GM23338 (cell line): Measurements from ENCODE around the gene OTOA. TPM values are rescaled to one million over a fixed set of nuclear protein-coding genes. Genes with fewer than 3 reads are reported as not detected.
"Not testable (repeated sequence)": the region's sequence is repeated elsewhere in the genome, so short reads cannot be mapped to it uniquely, and the experiment has no call there.

Experiments
- ATAC-seq: fragments of 200-7000 bp; cut with Tn5 transposase; 3 replicates; pipeline ENCODE4 v1.9.1; 2020
- DNase-seq: peaks from one replicate; pipeline ENCODE4 v3.0.0-alpha.2; 2015; ENCODE audit warnings: low spot score
- H2AFZ ChIP-seq: fragments of 200-600 bp; sonication (generic); 2 replicates; pipeline ENCODE4 v1.8.0; 2016; ENCODE audit warnings: antibody characterized with exemption, mild to moderate bottlenecking, moderate library complexity
- H3F3A ChIP-seq: fragments of 200-600 bp; sonication (generic); replicated peaks from 2 replicates; pipeline ENCODE4 v1.8.0; 2017; ENCODE audit warnings: antibody characterized with exemption, mixed run types, low read depth
- H3K27ac ChIP-seq: fragments of 200-600 bp; sonication (generic); 2 replicates; pipeline ENCODE4 v1.6.1; 2016; ENCODE audit warnings: low read depth
- H3K27me3 ChIP-seq: fragments of 200-600 bp; sonication (generic); 2 replicates; pipeline ENCODE4 v1.8.0; 2016; ENCODE audit warnings: mild to moderate bottlenecking, mixed run types, moderate library complexity; ENCODE audit not compliant: insufficient read depth
- H3K36me3 ChIP-seq: fragments of 200-600 bp; sonication (generic); 2 replicates; pipeline ENCODE4 v1.8.0; 2016; ENCODE audit warnings: mild to moderate bottlenecking; ENCODE audit not compliant: insufficient read depth
- H3K4me1 ChIP-seq: fragments of 200-600 bp; sonication (generic); 2 replicates; pipeline ENCODE4 v1.8.0; 2016; ENCODE audit warnings: mild to moderate bottlenecking, moderate library complexity; ENCODE audit not compliant: insufficient read depth
- H3K4me2 ChIP-seq: fragments of 200-600 bp; sonication (generic); 2 replicates; pipeline ENCODE4 v1.7.1; 2017; ENCODE audit warnings: mixed run types
- H3K4me3 ChIP-seq: fragments of 200-600 bp; sonication (generic); 2 replicates; pipeline ENCODE4 v1.6.1; 2016; ENCODE audit warnings: mixed run types
- H3K79me2 ChIP-seq: fragments of 200-600 bp; sonication (generic); replicated peaks from 2 replicates; pipeline ENCODE4 v1.8.0; 2017; ENCODE audit warnings: mild to moderate bottlenecking; ENCODE audit not compliant: insufficient read depth
- H3K9me2 ChIP-seq: fragments of 200-600 bp; sonication (generic); 2 replicates; pipeline ENCODE4 v1.8.0; 2017; ENCODE audit not compliant: insufficient read depth
- H4K20me1 ChIP-seq: fragments of 200-600 bp; sonication (generic); replicated peaks from 2 replicates; pipeline ENCODE4 v1.8.0; 2017; ENCODE audit warnings: mild to moderate bottlenecking; ENCODE audit not compliant: insufficient read depth
- H3K27ac Mint-ChIP-seq: 2 replicates; pipeline ENCODE4 v1.8.0; 2020; ENCODE audit warnings: inconsistent platforms, mild to moderate bottlenecking, moderate library complexity, mixed read lengths
- H3K27me3 Mint-ChIP-seq: 3 replicates; pipeline ENCODE4 v1.8.0; 2022; ENCODE audit warnings: low read depth, mild to moderate bottlenecking, moderate library complexity, mixed read lengths, inconsistent platforms; ENCODE audit not compliant: insufficient read depth, poor library complexity
- H3K36me3 Mint-ChIP-seq: 3 replicates; pipeline ENCODE4 v1.8.0; 2021; ENCODE audit warnings: low read depth, mild to moderate bottlenecking, inconsistent platforms, moderate library complexity, mixed read lengths
- H3K4me1 Mint-ChIP-seq: 3 replicates; pipeline ENCODE4 v1.8.0; 2020; ENCODE audit warnings: mild to moderate bottlenecking, inconsistent platforms, mixed read lengths
- H3K4me3 Mint-ChIP-seq: 3 replicates; pipeline ENCODE4 v1.8.0; 2021; ENCODE audit warnings: moderate library complexity, mild to moderate bottlenecking, inconsistent platforms, mixed read lengths
- H3K9me3 Mint-ChIP-seq: 3 replicates; pipeline ENCODE4 v1.8.0; 2020; ENCODE audit warnings: moderate library complexity, mild to moderate bottlenecking, inconsistent platforms, mixed read lengths
- EZH2 ChIP-seq: fragments of 200-600 bp; sonication (generic); IDR thresholded peaks from one replicate; pipeline ENCODE4 v1.8.0; 2017; ENCODE audit warnings: antibody characterized with exemption, mild to moderate bottlenecking, low read depth; ENCODE audit not compliant: unreplicated experiment
- EZH2phosphoT487 ChIP-seq: fragments of 200-600 bp; sonication (generic); IDR thresholded peaks from one replicate; pipeline ENCODE4 v1.8.1; 2018; ENCODE audit warnings: antibody characterized with exemption; ENCODE audit not compliant: unreplicated experiment
- NANOG ChIP-seq: IDR thresholded peaks from 2 replicates; pipeline ENCODE4 v1.6.1; 2016; ENCODE audit warnings: antibody characterized with exemption, borderline replicate concordance
- ZNF114 ChIP-seq: fragments of 250-450 bp; sonication (Bioruptor Pico); IDR thresholded peaks from 2 replicates; pipeline ENCODE4 v1.5.0; 2020; ENCODE audit warnings: mild to moderate bottlenecking, moderate library complexity
- ZNF462 ChIP-seq: fragments of 250-450 bp; sonication (Bioruptor Pico); IDR thresholded peaks from 2 replicates; pipeline ENCODE4 v1.5.0; 2020; ENCODE audit warnings: mild to moderate bottlenecking, moderate library complexity
- polyA plus RNA-seq: library from polyadenylated mRNA; unstranded; fragments of >200 nt; fragmentation: Nextera tagmentation; extraction: Ambion mirVana; gene quantifications from 2 replicates; pipeline ENCODE4 v1.2.1, GENCODE V29; 2016
- total RNA-seq: library from RNA; depleted of rRNA; stranded (reverse); fragments of >200 nt; shearing (Covaris generic); gene quantifications from 2 replicates; pipeline ENCODE4 v1.2.3, GENCODE V29; 2014
- TF ChIP-seq, protein P1 (sequence below), 2 experiments: fragments of 200-600 bp in 1 of 2; sonication (generic) in 1 of 2; conservative IDR thresholded peaks; 2 replicates each; pipeline versions ENCODE4 v1.5.1 to v1.6.1; 2016 to 2017; ENCODE audit warnings: antibody characterized with exemption in 2 of 2, low read depth in 2 of 2, mild to moderate bottlenecking in 2 of 2, moderate library complexity in 1 of 2
- TF ChIP-seq, protein P2 (sequence below): IDR thresholded peaks from 2 replicates; pipeline ENCODE4 v1.6.1; 2016; ENCODE audit warnings: antibody characterized with exemption

The OTOA gene
- total and polyA plus RNA-seq, 2 experiments from 2014 or later = 0.16 to 0.17 TPM

- TF ChIP-seq EZH2phosphoT487 (no peak), EZH2 (no peak), ZNF114 (CRISPR knock-in tag) (no peak), NANOG (no peak), ZNF462 (no peak)
- TF ChIP-seq, protein P1, sequence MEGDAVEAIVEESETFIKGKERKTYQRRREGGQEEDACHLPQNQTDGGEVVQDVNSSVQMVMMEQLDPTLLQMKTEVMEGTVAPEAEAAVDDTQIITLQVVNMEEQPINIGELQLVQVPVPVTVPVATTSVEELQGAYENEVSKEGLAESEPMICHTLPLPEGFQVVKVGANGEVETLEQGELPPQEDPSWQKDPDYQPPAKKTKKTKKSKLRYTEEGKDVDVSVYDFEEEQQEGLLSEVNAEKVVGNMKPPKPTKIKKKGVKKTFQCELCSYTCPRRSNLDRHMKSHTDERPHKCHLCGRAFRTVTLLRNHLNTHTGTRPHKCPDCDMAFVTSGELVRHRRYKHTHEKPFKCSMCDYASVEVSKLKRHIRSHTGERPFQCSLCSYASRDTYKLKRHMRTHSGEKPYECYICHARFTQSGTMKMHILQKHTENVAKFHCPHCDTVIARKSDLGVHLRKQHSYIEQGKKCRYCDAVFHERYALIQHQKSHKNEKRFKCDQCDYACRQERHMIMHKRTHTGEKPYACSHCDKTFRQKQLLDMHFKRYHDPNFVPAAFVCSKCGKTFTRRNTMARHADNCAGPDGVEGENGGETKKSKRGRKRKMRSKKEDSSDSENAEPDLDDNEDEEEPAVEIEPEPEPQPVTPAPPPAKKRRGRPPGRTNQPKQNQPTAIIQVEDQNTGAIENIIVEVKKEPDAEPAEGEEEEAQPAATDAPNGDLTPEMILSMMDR (conservative IDR thresholded peaks at IDR 0.05; ENCODE audit: low read depth in 2 of 2) = no peak
- TF ChIP-seq, protein P2, sequence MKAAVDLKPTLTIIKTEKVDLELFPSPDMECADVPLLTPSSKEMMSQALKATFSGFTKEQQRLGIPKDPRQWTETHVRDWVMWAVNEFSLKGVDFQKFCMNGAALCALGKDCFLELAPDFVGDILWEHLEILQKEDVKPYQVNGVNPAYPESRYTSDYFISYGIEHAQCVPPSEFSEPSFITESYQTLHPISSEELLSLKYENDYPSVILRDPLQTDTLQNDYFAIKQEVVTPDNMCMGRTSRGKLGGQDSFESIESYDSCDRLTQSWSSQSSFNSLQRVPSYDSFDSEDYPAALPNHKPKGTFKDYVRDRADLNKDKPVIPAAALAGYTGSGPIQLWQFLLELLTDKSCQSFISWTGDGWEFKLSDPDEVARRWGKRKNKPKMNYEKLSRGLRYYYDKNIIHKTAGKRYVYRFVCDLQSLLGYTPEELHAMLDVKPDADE = no peak
- H3K4me1 ChIP-seq = no peaks in the 10 kb centered on the region
- H3K27ac ChIP-seq = no peak overlapping the region
- no peaks in the 10 kb centered on the region for H3K9me2 ChIP-seq
- ATAC-seq (no peak), DNase-seq (no peak)
- peaks cover 9% of the 10 kb centered on the region for H3K36me3 ChIP-seq
- Mint-ChIP-seq H3K27ac (no peak overlapping the region), H3K27me3 (no peaks in the 10 kb centered on the region), H3K36me3 (peaks cover 69% of the 10 kb centered on the region), H3K4me1 (peaks cover 5% of the 10 kb centered on the region; the same call in 2 of the 3 replicates), H3K4me3 (no peak overlapping the region), H3K9me3 (peaks cover 11% of the 10 kb centered on the region; the same call in 2 of the 3 replicates)
- H3K4me3 ChIP-seq = no peak overlapping the region
- no peak overlapping the region for H2AFZ ChIP-seq
- no peaks in the 10 kb centered on the region for H3K79me2 ChIP-seq
- H3K27me3 ChIP-seq = no peaks in the 10 kb centered on the region
- H4K20me1 ChIP-seq = peaks cover 3% of the 10 kb centered on the region; the same call in 1 of the 2 replicates
- H3F3A ChIP-seq = no peaks in the 10 kb centered on the region
- H3K4me2 ChIP-seq = no peak overlapping the region
These were observed 35.0 kb upstream of the OTOA start for GRCh38 chr16:21628772-21629171.

DNA sequence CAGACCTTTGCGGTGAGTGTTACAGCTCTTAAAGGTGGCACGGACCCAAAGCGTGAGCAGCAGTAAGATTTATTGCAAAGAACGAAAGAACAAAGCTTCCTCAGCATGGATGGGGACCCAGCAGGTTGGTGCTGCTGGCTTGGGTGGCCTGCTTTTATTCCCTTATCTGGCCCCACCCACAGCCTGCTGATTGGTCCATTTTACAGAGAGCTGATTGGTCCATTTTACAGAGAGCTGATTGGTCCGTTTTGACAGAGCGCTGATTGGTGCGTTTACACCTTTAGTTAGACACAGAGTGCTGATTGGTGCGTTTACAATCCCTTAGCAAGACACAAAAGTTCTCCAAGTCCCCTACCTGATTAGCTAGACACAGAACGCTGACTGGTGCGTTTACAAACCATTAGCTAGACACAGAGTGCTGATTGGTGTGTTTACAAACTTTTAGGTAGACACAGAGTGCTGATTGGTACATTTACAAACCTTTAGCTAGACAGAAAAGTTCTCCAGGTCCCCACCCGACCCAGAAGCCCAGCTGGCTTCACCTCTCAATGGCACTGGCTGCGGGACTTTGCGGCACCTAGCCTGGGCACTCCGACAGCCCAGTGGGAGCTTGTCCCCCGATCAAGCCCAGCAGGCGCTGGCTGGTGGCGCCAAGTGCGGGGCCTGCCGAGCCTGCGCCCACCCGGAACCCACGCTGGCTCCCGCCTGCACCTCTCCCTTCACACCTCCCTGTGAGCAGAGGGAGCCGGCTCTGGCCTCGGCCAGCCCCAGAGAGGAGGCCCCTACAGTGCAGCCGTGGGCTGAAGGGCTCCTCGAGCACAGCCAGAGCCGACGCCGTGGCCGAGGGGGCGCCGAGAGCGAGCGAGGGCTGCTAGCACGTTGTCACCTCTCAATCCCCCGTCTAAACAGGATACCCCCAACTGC is 33.9 kb upstream of the OTOA start:
- not testable (repeated sequence) for H3K27ac ChIP-seq, H3K9me2 ChIP-seq, H3K4me3 Mint-ChIP-seq, H3K36me3 ChIP-seq, H3K79me2 ChIP-seq, H3K4me3 ChIP-seq, H2AFZ ChIP-seq, H3K27me3 Mint-ChIP-seq, H4K20me1 ChIP-seq, DNase-seq, H3F3A ChIP-seq, H3K27ac Mint-ChIP-seq, H3K4me1 ChIP-seq, H3K27me3 ChIP-seq, H3K4me2 ChIP-seq, ATAC-seq
- peaks cover 63% of the 10 kb centered on the region for H3K36me3 Mint-ChIP-seq
- H3K9me3 Mint-ChIP-seq = peaks cover 11% of the 10 kb centered on the region; the same call in 2 of the 3 replicates
- peaks cover 10% of the 10 kb centered on the region; the same call in 2 of the 3 replicates for H3K4me1 Mint-ChIP-seq
